ENCODE data around the gene EFS. TPM values are rescaled to one million over a fixed set of nuclear protein-coding genes. Genes with fewer than 3 reads are reported as not detected.

Gene EFS
- total RNA-seq, 1 donor: 10.8 TPM

- H3K4me3 ChIP-seq (ENCODE audit: low read depth, low read length): no peak overlapping the region
- no peak for TF ChIP-seq CTCF (IDR thresholded peaks at IDR 0.05; ENCODE audit: insufficient read depth, low read length)
- no peak for DNase-seq (ENCODE audit: low read depth)
Measured at GRCh38 chr14:23409475-23409874, 44.5 kb upstream of the EFS start.

- TF ChIP-seq CTCF (IDR thresholded peaks at IDR 0.05; ENCODE audit: insufficient read depth, low read length): no peak
- no peak overlapping the region for H3K4me3 ChIP-seq (ENCODE audit: low read depth, low read length)
- DNase-seq (ENCODE audit: low read depth): no peak
Measured at GRCh38 chr14:23408307-23408630, 43.3 kb upstream of the EFS start.

- no peak within 1 kb of the TSS for H3K4me3 ChIP-seq (ENCODE audit: low read depth, low read length)
- no peak for TF ChIP-seq CTCF (IDR thresholded peaks at IDR 0.05; ENCODE audit: insufficient read depth, low read length)
- no peak for DNase-seq (ENCODE audit: low read depth)
Measured at GRCh38 chr14:23407516-23408306, 42.7 kb upstream of the EFS start, which contains the start of gene MYH6. Gene MYH6, minus strand, starts transcription at chr14:23408273. Its CDS starts 1,050 bp downstream, at chr14:23407223.

- H3K4me3 ChIP-seq (ENCODE audit: low read depth, low read length): no peak overlapping the region
- no peak for TF ChIP-seq CTCF (IDR thresholded peaks at IDR 0.05; ENCODE audit: insufficient read depth, low read length)
- no peak for DNase-seq (ENCODE audit: low read depth)
Measured at GRCh38 chr14:23406725-23407355, 41.9 kb upstream of the EFS start.

GRCh38 chr14:23406244-23406643 is 41.3 kb upstream of the EFS start:
- no peak for DNase-seq (ENCODE audit: low read depth)
- H3K4me3 ChIP-seq (ENCODE audit: low read depth, low read length): no peak overlapping the region
- TF ChIP-seq CTCF (IDR thresholded peaks at IDR 0.05; ENCODE audit: insufficient read depth, low read length): no peak

- TF ChIP-seq CTCF (IDR thresholded peaks at IDR 0.05; ENCODE audit: insufficient read depth, low read length): no peak
- H3K4me3 ChIP-seq (ENCODE audit: low read depth, low read length): no peak overlapping the region
- DNase-seq (ENCODE audit: low read depth): no peak
Measured at GRCh38 chr14:23405516-23406025, 40.6 kb upstream of the EFS start.

All from fibroblast of the aortic adventitia (primary cell).